ENCODE measurements around the gene BANF2. TPM values are rescaled to one million over a fixed set of nuclear protein-coding genes. Genes with fewer than 3 reads are reported as not detected.
A peak's percentile ranks its signal among the peaks of the same experiment; 100 is the strongest.

The BANF2 gene
- total RNA-seq, 1 donor = not detected

- H3K79me2 ChIP-seq (ENCODE audit: insufficient read depth, low read length) = no peaks in the 10 kb centered on the region
- H4K20me1 ChIP-seq (ENCODE audit: insufficient read depth, low read length) = no peaks in the 10 kb centered on the region
- H3K9me3 ChIP-seq (ENCODE audit: low read depth, low read length) = no peaks in the 10 kb centered on the region
- TF ChIP-seq CTCF (IDR thresholded peaks at IDR 0.05; ENCODE audit: extremely low read depth, low read depth, low read length) = no peak
- H3K27me3 ChIP-seq (ENCODE audit: insufficient read depth, low read length) = peaks cover 6% of the 10 kb centered on the region
- no peak overlapping the region for H3K27ac ChIP-seq (ENCODE audit: low read depth, low read length)
- H2AFZ ChIP-seq (ENCODE audit: low read length) = no peak overlapping the region
- no peak for DNase-seq (ENCODE audit: insufficient read length, low spot score, missing footprints)
- peaks cover 23% of the 10 kb centered on the region for H3K4me1 ChIP-seq (ENCODE audit: insufficient read depth, low read length)
- no peaks in the 10 kb centered on the region for H3K36me3 ChIP-seq (ENCODE audit: insufficient read depth, low read length)
- no peak overlapping the region for H3K4me3 ChIP-seq (ENCODE audit: insufficient read depth, low read length)
- no peak overlapping the region for H3K4me2 ChIP-seq (ENCODE audit: insufficient read depth, low read length)
Observed at GRCh38 chr20:17748279-17748678, 48.5 kb downstream of the BANF2 start.

GRCh38 chr20:17749626-17749977, 49.8 kb downstream of the BANF2 start:
- H3K4me2 ChIP-seq (ENCODE audit: insufficient read depth, low read length) = no peak overlapping the region
- H3K79me2 ChIP-seq (ENCODE audit: insufficient read depth, low read length) = no peaks in the 10 kb centered on the region
- H3K4me3 ChIP-seq (ENCODE audit: insufficient read depth, low read length) = no peak overlapping the region
- no peak for TF ChIP-seq CTCF (IDR thresholded peaks at IDR 0.05; ENCODE audit: extremely low read depth, low read depth, low read length)
- H3K9me3 ChIP-seq (ENCODE audit: low read depth, low read length) = no peaks in the 10 kb centered on the region
- H3K4me1 ChIP-seq (ENCODE audit: insufficient read depth, low read length) = peaks cover 23% of the 10 kb centered on the region
- H3K27me3 ChIP-seq (ENCODE audit: insufficient read depth, low read length) = peaks cover 15% of the 10 kb centered on the region
- DNase-seq (ENCODE audit: insufficient read length, low spot score, missing footprints) = no peak
- H2AFZ ChIP-seq (ENCODE audit: low read length) = no peak overlapping the region
- H4K20me1 ChIP-seq (ENCODE audit: insufficient read depth, low read length) = no peaks in the 10 kb centered on the region
- H3K36me3 ChIP-seq (ENCODE audit: insufficient read depth, low read length) = no peaks in the 10 kb centered on the region
- no peak overlapping the region for H3K27ac ChIP-seq (ENCODE audit: low read depth, low read length)

- Histone ChIP-seq H3K4me1 (ENCODE audit: insufficient read depth, low read length) (peaks cover 23% of the 10 kb centered on the region), H3K27ac (ENCODE audit: low read depth, low read length) (peak overlapping the region; percentile 27), H3K9me3 (ENCODE audit: low read depth, low read length) (no peaks in the 10 kb centered on the region), H3K4me2 (ENCODE audit: insufficient read depth, low read length) (peak overlapping the region; percentile 64), H3K36me3 (ENCODE audit: insufficient read depth, low read length) (no peaks in the 10 kb centered on the region), H3K79me2 (ENCODE audit: insufficient read depth, low read length) (no peaks in the 10 kb centered on the region), H2AFZ (ENCODE audit: low read length) (peak overlapping the region; percentile 14), H3K27me3 (ENCODE audit: insufficient read depth, low read length) (peaks cover 15% of the 10 kb centered on the region), H4K20me1 (ENCODE audit: insufficient read depth, low read length) (no peaks in the 10 kb centered on the region), H3K4me3 (ENCODE audit: insufficient read depth, low read length) (peak overlapping the region; percentile 37)
- TF ChIP-seq CTCF (IDR thresholded peaks at IDR 0.05; ENCODE audit: extremely low read depth, low read depth, low read length) = no peak
- no peak for DNase-seq (ENCODE audit: insufficient read length, low spot score, missing footprints)
Observed at GRCh38 chr20:17749978-17750721, 50.4 kb downstream of the BANF2 start.

DNA sequence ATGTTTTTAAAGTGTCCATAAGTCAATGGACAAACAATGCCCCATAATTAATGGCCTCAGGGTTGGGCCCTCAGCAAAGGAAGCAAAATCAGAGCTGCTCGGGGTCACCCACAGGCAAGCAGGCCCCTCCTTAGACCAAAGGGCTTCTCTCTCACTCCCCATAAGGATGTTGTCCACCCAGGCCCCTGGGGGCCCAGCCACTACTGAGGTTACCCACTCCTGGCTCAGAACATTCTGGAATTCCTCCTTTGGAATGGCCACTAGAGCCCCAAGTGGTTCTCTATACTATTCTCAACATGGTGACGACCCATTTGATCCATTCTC, 50.9 kb downstream of the BANF2 start:
- Histone ChIP-seq H4K20me1 (ENCODE audit: insufficient read depth, low read length) (no peaks in the 10 kb centered on the region), H3K4me1 (ENCODE audit: insufficient read depth, low read length) (peaks cover 23% of the 10 kb centered on the region), H3K27ac (ENCODE audit: low read depth, low read length) (peak overlapping the region; percentile 27), H3K9me3 (ENCODE audit: low read depth, low read length) (no peaks in the 10 kb centered on the region), H3K36me3 (ENCODE audit: insufficient read depth, low read length) (no peaks in the 10 kb centered on the region), H3K4me2 (ENCODE audit: insufficient read depth, low read length) (peak overlapping the region; percentile 64), H2AFZ (ENCODE audit: low read length) (peak overlapping the region; percentile 14), H3K4me3 (ENCODE audit: insufficient read depth, low read length) (no peak overlapping the region), H3K79me2 (ENCODE audit: insufficient read depth, low read length) (no peaks in the 10 kb centered on the region), H3K27me3 (ENCODE audit: insufficient read depth, low read length) (peaks cover 15% of the 10 kb centered on the region)
- DNase-seq (ENCODE audit: insufficient read length, low spot score, missing footprints) = no peak
- TF ChIP-seq CTCF (IDR thresholded peaks at IDR 0.05; ENCODE audit: extremely low read depth, low read depth, low read length) = no peak

Data from osteoblast (primary cell).